SK-N-SH treated with all-trans-retinoic acid at 6 μM for 48 hours (cell line): ENCODE measurements around the gene USP54.
"Not testable (repeated sequence)": the region's sequence is repeated elsewhere in the genome, so short reads cannot be mapped to it uniquely, and the experiment has no call there.

Experiments used
- ATAC-seq: fragments of 200-7000 bp; cut with Tn5 transposase; 3 replicates; pipeline ENCODE4 v1.9.1; 2020; ENCODE audit warnings: mild to moderate bottlenecking, moderate library complexity
- ARNTL ChIP-seq: fragments of 450-650 bp; formaldehyde crosslinking; IDR thresholded peaks from 2 replicates; pipeline ENCODE4 v1.5.0; 2020; ENCODE audit warnings: low read depth, mild to moderate bottlenecking, moderate library complexity, borderline replicate concordance
- BACH2 ChIP-seq: fragments of 250-450 bp; sonication (Bioruptor Pico); IDR thresholded peaks from 2 replicates; pipeline ENCODE4 v1.9.0; 2021; ENCODE audit warnings: mild to moderate bottlenecking, borderline replicate concordance
- CSDC2 ChIP-seq: fragments of 250-450 bp; sonication (Bioruptor Pico); IDR thresholded peaks from 2 replicates; pipeline ENCODE4 v1.5.0; 2020; ENCODE audit warnings: mild to moderate bottlenecking, moderate library complexity
- ESRRG ChIP-seq: fragments of 250-450 bp; sonication (Bioruptor Pico); IDR thresholded peaks from 2 replicates; pipeline ENCODE4 v1.6.1; 2021; ENCODE audit warnings: mild to moderate bottlenecking
- GLIS3 ChIP-seq: fragments of 250-450 bp; sonication (Bioruptor Pico); IDR thresholded peaks from 2 replicates; pipeline ENCODE4 v1.5.0; 2020; ENCODE audit warnings: mild to moderate bottlenecking, moderate library complexity
- OSR1 ChIP-seq: fragments of 250-450 bp; sonication (Bioruptor Pico); IDR thresholded peaks from 2 replicates; pipeline ENCODE4 v1.8.0; 2022; ENCODE audit warnings: moderate library complexity, mild to moderate bottlenecking, inconsistent platforms
- PATZ1 ChIP-seq: fragments of 250-450 bp; sonication (Bioruptor Pico); IDR thresholded peaks from 2 replicates; pipeline ENCODE4 v1.8.0; 2020; ENCODE audit warnings: mild to moderate bottlenecking, moderate library complexity, borderline replicate concordance
- POU6F1 ChIP-seq: fragments of 250-450 bp; sonication (Bioruptor Pico); IDR thresholded peaks from 2 replicates; pipeline ENCODE4 v1.8.0; 2021; ENCODE audit warnings: low read depth, mild to moderate bottlenecking, moderate library complexity, borderline replicate concordance
- PPARA ChIP-seq: fragments of 250-450 bp; sonication (Bioruptor Pico); IDR thresholded peaks from 2 replicates; pipeline ENCODE4 v1.5.0; 2020; ENCODE audit warnings: mild to moderate bottlenecking, borderline replicate concordance
- RARB ChIP-seq: fragments of 250-450 bp; sonication (Bioruptor Pico); IDR thresholded peaks from 2 replicates; pipeline ENCODE4 v1.8.0; 2021; ENCODE audit warnings: mild to moderate bottlenecking, moderate library complexity
- SNAI2 ChIP-seq: fragments of 250-450 bp; sonication (Bioruptor Pico); IDR thresholded peaks from 2 replicates; pipeline ENCODE4 v1.5.0; 2020; ENCODE audit warnings: mild to moderate bottlenecking, moderate library complexity
- TCF4 ChIP-seq: fragments of 250-450 bp; sonication (Bioruptor Pico); IDR thresholded peaks from 2 replicates; pipeline ENCODE4 v1.8.0; 2021; ENCODE audit warnings: mild to moderate bottlenecking, moderate library complexity, borderline replicate concordance
- ZC3H10 ChIP-seq: fragments of 250-450 bp; sonication (Bioruptor Pico); IDR thresholded peaks from 2 replicates; pipeline ENCODE4 v1.5.1; 2021; ENCODE audit warnings: mild to moderate bottlenecking, moderate library complexity
- ZFP3 ChIP-seq: fragments of 250-450 bp; sonication (Bioruptor Pico); IDR thresholded peaks from 2 replicates; pipeline ENCODE4 v1.5.0; 2020; ENCODE audit warnings: mild to moderate bottlenecking, moderate library complexity
- ZFP30 ChIP-seq: fragments of 450-650 bp; formaldehyde crosslinking; IDR thresholded peaks from 2 replicates; pipeline ENCODE4 v1.5.0; 2022; ENCODE audit warnings: mild to moderate bottlenecking, moderate library complexity
- ZNF565 ChIP-seq: fragments of 450-650 bp; formaldehyde crosslinking; conservative IDR thresholded peaks from 2 replicates; pipeline ENCODE4 v1.5.0; 2020; ENCODE audit warnings: low read depth, mild to moderate bottlenecking, moderate library complexity
- ZNF70 ChIP-seq: fragments of 450-650 bp; formaldehyde crosslinking; IDR thresholded peaks from 2 replicates; pipeline ENCODE4 v1.5.0; 2020; ENCODE audit warnings: mild to moderate bottlenecking, moderate library complexity
- ZNF8 ChIP-seq: fragments of 450-650 bp; formaldehyde crosslinking; IDR thresholded peaks from 2 replicates; pipeline ENCODE4 v1.5.0; 2020; ENCODE audit warnings: mild to moderate bottlenecking, moderate library complexity
- TF ChIP-seq, protein P1 (sequence below): fragments of 250-450 bp; sonication (Bioruptor Pico); IDR thresholded peaks from 2 replicates; pipeline ENCODE4 v1.5.1; 2020; ENCODE audit warnings: low read depth, mild to moderate bottlenecking, moderate library complexity
- TF ChIP-seq, protein P2 (sequence below): fragments of 250-450 bp; sonication (Bioruptor Pico); IDR thresholded peaks from 2 replicates; pipeline ENCODE4 v1.5.1; 2021; ENCODE audit warnings: mild to moderate bottlenecking, moderate library complexity
- TF ChIP-seq, protein P3 (sequence below): fragments of 250-450 bp; sonication (Bioruptor Pico); IDR thresholded peaks from 2 replicates; pipeline ENCODE4 v1.5.0; 2020; ENCODE audit warnings: mild to moderate bottlenecking, moderate library complexity

The USP54 gene

DNA sequence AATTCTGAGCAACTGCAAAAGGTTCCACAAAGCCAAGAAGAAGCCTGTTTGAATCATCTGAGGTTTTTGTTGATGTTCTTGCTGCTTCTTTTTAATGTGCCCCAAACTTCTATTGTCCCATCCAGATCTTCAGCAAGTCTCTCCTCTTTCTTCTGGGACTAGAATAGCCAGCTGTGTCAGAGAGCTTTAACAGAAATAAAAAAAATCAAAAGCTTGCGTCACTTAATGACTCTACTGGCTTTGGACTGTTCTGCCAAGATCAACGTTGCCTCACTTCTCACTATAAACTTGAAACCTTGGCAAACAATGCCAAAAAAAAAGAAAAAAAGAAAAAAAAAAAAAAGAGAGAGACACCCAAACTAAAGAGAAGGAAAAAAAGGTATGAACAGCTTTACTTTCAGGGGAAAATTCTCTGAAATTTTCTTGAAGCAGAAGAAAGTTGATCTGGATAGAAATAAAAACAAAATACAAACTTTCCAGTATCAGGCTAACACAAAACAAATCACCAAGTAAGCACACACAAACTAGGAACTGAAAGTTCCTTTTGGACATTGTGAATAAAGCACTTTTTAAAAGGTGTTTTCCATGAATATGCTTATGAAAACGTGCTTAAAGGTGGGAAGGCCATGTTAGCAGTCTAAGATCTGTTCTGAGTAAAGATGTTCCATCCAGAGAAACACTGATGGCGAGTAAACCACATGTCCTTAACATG lies 14.8 kb downstream of the USP54 start:
- no peak for ATAC-seq
- no peak for TF ChIP-seq TCF4 (CRISPR knock-in tag)
- TF ChIP-seq OSR1 (CRISPR knock-in tag) = no peak
- TF ChIP-seq, protein P1, sequence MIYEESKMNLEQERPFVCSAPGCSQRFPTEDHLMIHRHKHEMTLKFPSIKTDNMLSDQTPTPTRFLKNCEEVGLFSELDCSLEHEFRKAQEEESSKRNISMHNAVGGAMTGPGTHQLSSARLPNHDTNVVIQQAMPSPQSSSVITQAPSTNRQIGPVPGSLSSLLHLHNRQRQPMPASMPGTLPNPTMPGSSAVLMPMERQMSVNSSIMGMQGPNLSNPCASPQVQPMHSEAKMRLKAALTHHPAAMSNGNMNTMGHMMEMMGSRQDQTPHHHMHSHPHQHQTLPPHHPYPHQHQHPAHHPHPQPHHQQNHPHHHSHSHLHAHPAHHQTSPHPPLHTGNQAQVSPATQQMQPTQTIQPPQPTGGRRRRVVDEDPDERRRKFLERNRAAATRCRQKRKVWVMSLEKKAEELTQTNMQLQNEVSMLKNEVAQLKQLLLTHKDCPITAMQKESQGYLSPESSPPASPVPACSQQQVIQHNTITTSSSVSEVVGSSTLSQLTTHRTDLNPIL (CRISPR knock-in tag) = no peak
- TF ChIP-seq ESRRG (CRISPR knock-in tag) = no peak
- TF ChIP-seq, protein P2, sequence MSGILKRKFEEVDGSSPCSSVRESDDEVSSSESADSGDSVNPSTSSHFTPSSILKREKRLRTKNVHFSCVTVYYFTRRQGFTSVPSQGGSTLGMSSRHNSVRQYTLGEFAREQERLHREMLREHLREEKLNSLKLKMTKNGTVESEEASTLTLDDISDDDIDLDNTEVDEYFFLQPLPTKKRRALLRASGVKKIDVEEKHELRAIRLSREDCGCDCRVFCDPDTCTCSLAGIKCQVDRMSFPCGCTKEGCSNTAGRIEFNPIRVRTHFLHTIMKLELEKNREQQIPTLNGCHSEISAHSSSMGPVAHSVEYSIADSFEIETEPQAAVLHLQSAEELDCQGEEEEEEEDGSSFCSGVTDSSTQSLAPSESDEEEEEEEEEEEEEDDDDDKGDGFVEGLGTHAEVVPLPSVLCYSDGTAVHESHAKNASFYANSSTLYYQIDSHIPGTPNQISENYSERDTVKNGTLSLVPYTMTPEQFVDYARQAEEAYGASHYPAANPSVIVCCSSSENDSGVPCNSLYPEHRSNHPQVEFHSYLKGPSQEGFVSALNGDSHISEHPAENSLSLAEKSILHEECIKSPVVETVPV (CRISPR knock-in tag) = no peak
- no peak for TF ChIP-seq ZNF8
- TF ChIP-seq CSDC2 = no peak
- TF ChIP-seq GLIS3 (CRISPR knock-in tag) = no peak
- TF ChIP-seq BACH2 (CRISPR knock-in tag) = no peak
- no peak for TF ChIP-seq ARNTL
- no peak for TF ChIP-seq PPARA (CRISPR knock-in tag)
- no peak for TF ChIP-seq POU6F1 (CRISPR knock-in tag)
- TF ChIP-seq ZFP30 = no peak
- TF ChIP-seq ZNF70 (CRISPR knock-in tag) = no peak
- no peak for TF ChIP-seq ZFP3 (CRISPR knock-in tag)
- no peak for TF ChIP-seq PATZ1 (CRISPR knock-in tag)

DNA sequence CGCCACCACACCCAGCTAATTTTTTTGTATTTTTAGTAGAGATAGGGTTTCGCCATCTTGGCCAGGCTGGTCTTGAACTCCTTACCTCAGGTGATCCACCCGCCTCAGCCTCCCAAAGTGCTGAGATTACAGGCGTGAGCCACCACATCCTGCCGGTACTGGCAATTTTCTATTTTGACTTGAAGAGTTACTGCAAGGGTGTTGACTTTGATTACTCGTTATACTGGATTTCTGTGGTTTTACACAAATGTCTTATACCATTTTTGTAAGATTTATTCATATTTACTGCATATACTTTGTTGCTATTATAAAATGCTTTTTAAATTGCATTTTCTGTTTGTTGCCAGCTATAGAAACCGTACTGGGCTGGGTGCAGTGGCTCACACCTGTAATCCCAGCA lies 24.1 kb downstream of the USP54 start:
- not testable (repeated sequence) for ATAC-seq

DNA sequence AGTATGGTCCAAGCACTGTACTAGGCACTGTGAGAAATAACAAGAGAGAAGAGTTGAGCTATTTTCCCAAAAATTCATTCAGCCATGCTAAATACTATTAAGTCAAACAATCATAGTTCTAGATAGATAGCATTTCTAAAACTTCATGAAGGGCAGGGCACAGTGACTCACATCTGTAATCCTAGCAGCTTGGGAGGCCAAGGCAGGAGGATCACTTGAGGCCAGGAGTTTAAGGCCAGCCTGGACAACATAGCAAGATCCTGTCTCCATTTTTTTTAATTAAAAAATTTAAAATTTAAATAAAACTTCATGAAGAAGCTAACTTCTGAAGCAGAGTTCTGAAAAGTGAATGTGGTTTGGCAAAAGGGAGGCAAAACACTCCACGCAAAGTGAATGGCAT lies 29.9 kb downstream of the USP54 start:
- ATAC-seq = no peak

More for the DNA sequence above, 29.9 kb downstream of the USP54 start:
- TF ChIP-seq POU6F1 (CRISPR knock-in tag) (no peak), GLIS3 (CRISPR knock-in tag) (no peak), ZNF565 (CRISPR knock-in tag) (no peak), SNAI2 (CRISPR knock-in tag) (no peak), ZFP30 (no peak), TCF4 (CRISPR knock-in tag) (no peak), OSR1 (CRISPR knock-in tag) (no peak), CSDC2 (no peak), ZFP3 (CRISPR knock-in tag) (no peak), RARB (CRISPR knock-in tag) (no peak), ZC3H10 (CRISPR knock-in tag) (no peak), BACH2 (CRISPR knock-in tag) (no peak), ESRRG (CRISPR knock-in tag) (no peak), ARNTL (no peak)
- TF ChIP-seq, protein P3, sequence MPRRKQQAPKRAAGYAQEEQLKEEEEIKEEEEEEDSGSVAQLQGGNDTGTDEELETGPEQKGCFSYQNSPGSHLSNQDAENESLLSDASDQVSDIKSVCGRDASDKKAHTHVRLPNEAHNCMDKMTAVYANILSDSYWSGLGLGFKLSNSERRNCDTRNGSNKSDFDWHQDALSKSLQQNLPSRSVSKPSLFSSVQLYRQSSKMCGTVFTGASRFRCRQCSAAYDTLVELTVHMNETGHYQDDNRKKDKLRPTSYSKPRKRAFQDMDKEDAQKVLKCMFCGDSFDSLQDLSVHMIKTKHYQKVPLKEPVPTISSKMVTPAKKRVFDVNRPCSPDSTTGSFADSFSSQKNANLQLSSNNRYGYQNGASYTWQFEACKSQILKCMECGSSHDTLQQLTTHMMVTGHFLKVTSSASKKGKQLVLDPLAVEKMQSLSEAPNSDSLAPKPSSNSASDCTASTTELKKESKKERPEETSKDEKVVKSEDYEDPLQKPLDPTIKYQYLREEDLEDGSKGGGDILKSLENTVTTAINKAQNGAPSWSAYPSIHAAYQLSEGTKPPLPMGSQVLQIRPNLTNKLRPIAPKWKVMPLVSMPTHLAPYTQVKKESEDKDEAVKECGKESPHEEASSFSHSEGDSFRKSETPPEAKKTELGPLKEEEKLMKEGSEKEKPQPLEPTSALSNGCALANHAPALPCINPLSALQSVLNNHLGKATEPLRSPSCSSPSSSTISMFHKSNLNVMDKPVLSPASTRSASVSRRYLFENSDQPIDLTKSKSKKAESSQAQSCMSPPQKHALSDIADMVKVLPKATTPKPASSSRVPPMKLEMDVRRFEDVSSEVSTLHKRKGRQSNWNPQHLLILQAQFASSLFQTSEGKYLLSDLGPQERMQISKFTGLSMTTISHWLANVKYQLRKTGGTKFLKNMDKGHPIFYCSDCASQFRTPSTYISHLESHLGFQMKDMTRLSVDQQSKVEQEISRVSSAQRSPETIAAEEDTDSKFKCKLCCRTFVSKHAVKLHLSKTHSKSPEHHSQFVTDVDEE (CRISPR knock-in tag) = no peak
- TF ChIP-seq, protein P1 (CRISPR knock-in tag) = no peak
- TF ChIP-seq, all 23 proteins: peak for 0
